SU-DHL-6 (cell line): ENCODE measurements around the gene ITPKC.

Experiments
- EZH2phosphoT487 ChIP-seq: fragments of 200-600 bp; sonication (generic), shearing (Covaris generic); conservative IDR thresholded peaks from 2 replicates; pipeline ENCODE4 v1.6.1; 2018; ENCODE audit warnings: mild to moderate bottlenecking, antibody characterized with exemption, low read length, moderate library complexity, mixed read lengths
- TF ChIP-seq, protein P1 (sequence below): fragments of 200-600 bp; sonication (generic); IDR thresholded peaks from one replicate; pipeline ENCODE4 v1.5.1; 2017; ENCODE audit warnings: antibody characterized with exemption, mild to moderate bottlenecking, low read length, moderate library complexity; ENCODE audit not compliant: insufficient read depth, poor library complexity, severe bottlenecking

DNA sequence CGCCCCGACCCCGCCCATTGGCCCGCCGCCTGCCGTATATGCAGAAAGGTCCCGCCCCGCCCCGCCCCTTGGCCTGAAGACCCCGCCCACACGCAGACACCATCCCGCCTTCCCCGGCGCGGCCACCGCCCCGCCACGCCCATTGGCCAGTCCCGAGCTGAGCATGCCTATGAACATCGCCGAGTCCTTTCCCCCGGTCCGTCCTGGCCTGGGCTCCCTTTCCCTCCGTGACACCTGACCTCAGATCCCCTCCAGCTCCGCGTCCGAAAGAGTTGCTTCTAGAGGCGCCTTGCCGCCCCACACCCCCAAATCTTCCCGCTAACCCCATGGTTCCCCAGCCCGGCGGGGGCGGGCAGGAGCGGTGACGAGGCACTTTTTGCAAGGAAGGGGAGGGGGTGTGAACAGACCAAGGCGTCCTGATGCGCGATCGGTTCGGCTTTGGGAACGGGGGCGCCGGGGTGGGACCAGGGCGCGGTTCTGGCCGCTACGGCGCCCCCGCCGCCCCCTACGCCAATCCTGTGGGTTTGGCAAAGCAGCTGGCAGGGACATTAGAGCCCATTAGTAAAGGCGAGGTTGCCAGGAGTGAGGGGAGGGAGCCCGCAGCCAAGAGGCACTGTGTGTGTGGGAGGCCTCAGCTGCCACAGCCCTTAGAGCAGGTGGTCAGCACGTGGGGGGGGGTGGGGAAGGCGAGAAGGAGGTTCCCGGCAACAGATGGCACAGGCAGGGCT, 26.1 kb upstream of the ITPKC start:
- TF ChIP-seq, protein P1, sequence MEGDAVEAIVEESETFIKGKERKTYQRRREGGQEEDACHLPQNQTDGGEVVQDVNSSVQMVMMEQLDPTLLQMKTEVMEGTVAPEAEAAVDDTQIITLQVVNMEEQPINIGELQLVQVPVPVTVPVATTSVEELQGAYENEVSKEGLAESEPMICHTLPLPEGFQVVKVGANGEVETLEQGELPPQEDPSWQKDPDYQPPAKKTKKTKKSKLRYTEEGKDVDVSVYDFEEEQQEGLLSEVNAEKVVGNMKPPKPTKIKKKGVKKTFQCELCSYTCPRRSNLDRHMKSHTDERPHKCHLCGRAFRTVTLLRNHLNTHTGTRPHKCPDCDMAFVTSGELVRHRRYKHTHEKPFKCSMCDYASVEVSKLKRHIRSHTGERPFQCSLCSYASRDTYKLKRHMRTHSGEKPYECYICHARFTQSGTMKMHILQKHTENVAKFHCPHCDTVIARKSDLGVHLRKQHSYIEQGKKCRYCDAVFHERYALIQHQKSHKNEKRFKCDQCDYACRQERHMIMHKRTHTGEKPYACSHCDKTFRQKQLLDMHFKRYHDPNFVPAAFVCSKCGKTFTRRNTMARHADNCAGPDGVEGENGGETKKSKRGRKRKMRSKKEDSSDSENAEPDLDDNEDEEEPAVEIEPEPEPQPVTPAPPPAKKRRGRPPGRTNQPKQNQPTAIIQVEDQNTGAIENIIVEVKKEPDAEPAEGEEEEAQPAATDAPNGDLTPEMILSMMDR: no peak
- TF ChIP-seq EZH2phosphoT487: no peak
